OCI-LY1 (cell line): ENCODE measurements around the gene ANP32A.

Experiments used
- H2AFZ ChIP-seq: fragments of 200-600 bp; sonication (generic), shearing (Covaris generic); 2 replicates; pipeline ENCODE4 v1.6.0; 2014; ENCODE audit warnings: antibody characterized with exemption, mild to moderate bottlenecking, low read length
- H3F3A ChIP-seq: fragments of 200-600 bp; sonication (generic), shearing (Covaris generic); 2 replicates; pipeline ENCODE4 v1.6.0; 2014; ENCODE audit warnings: mild to moderate bottlenecking, antibody characterized with exemption, low read length, moderate library complexity; ENCODE audit not compliant: insufficient read depth
- H3K27ac ChIP-seq: fragments of 200-600 bp; sonication (generic); 2 replicates; pipeline ENCODE4 v1.5.1; 2014; ENCODE audit warnings: low read length, mixed run types, mild to moderate bottlenecking, low read depth; ENCODE audit not compliant: poor library complexity, severe bottlenecking
- H3K27me3 ChIP-seq: fragments of 200-600 bp; sonication (generic); 2 replicates; pipeline ENCODE4 v1.6.0; 2014; ENCODE audit warnings: antibody characterized with exemption, mild to moderate bottlenecking, low read length, moderate library complexity; ENCODE audit not compliant: insufficient read depth
- H3K36me3 ChIP-seq: fragments of 200-600 bp; sonication (generic); 2 replicates; pipeline ENCODE4 v1.6.1; 2014; ENCODE audit warnings: mild to moderate bottlenecking, antibody characterized with exemption, low read length, moderate library complexity, mixed read lengths; ENCODE audit not compliant: insufficient read depth
- H3K4me1 ChIP-seq: fragments of 200-600 bp; sonication (generic); 2 replicates; pipeline ENCODE4 v1.5.1; 2014; ENCODE audit warnings: mild to moderate bottlenecking, low read length, moderate library complexity; ENCODE audit not compliant: insufficient read depth, severe bottlenecking
- H3K4me2 ChIP-seq: fragments of 200-600 bp; sonication (generic), shearing (Covaris generic); 2 replicates; pipeline ENCODE4 v1.6.1; 2014; ENCODE audit warnings: low read length
- H3K4me3 ChIP-seq: fragments of 200-600 bp; sonication (generic); 2 replicates; pipeline ENCODE4 v1.5.1; 2014; ENCODE audit warnings: low read length, low read depth, mild to moderate bottlenecking, mixed read lengths; ENCODE audit not compliant: poor library complexity, severe bottlenecking
- H3K79me2 ChIP-seq: fragments of 200-600 bp; shearing (Covaris generic); 2 replicates; pipeline ENCODE4 v1.6.1; 2016; ENCODE audit warnings: mixed run types, low read length, mixed read lengths; ENCODE audit not compliant: insufficient read depth
- H3K9ac ChIP-seq: fragments of 200-600 bp; sonication (generic), shearing (Covaris generic); 2 replicates; pipeline ENCODE4 v1.6.1; 2014; ENCODE audit warnings: mild to moderate bottlenecking, low read length, mixed read lengths
- H3K9me2 ChIP-seq: fragments of 200-600 bp; sonication (generic), shearing (Covaris generic); 2 replicates; pipeline ENCODE4 v1.6.1; 2014; ENCODE audit warnings: low read depth, mild to moderate bottlenecking, low read length, mixed read lengths
- H3K9me3 ChIP-seq: fragments of 200-600 bp; shearing (Covaris generic); 2 replicates; pipeline ENCODE4 v1.6.1; 2014; ENCODE audit warnings: low read length, mixed read lengths
- H4K20me1 ChIP-seq: fragments of 200-600 bp; sonication (generic), shearing (Covaris generic); 2 replicates; pipeline ENCODE4 v1.6.0; 2016; ENCODE audit warnings: mild to moderate bottlenecking, low read length; ENCODE audit not compliant: insufficient read depth
- CTCF ChIP-seq: fragments of 200-600 bp; sonication (generic), shearing (Covaris generic); IDR thresholded peaks from 2 replicates; pipeline ENCODE4 v1.5.1; 2017; ENCODE audit warnings: mild to moderate bottlenecking, antibody characterized with exemption, low read length, moderate library complexity, mixed read lengths
- EZH2 ChIP-seq: fragments of 200-600 bp; sonication (generic), shearing (Covaris generic); IDR thresholded peaks from 2 replicates; pipeline ENCODE4 v1.8.0; 2017; ENCODE audit warnings: borderline replicate concordance, mixed run types, mild to moderate bottlenecking, antibody characterized with exemption, low read length, moderate library complexity, mixed read lengths

The ANP32A gene

GRCh38 chr15:68812069-68812468 is 8.6 kb downstream of the ANP32A start:
- Histone ChIP-seq H3K4me2 (no peak overlapping the region), H3K9me2 (no peaks in the 10 kb centered on the region), H2AFZ (no peak overlapping the region), H3K9me3 (no peaks in the 10 kb centered on the region), H3K36me3 (peaks cover 69% of the 10 kb centered on the region; the same call in 1 of the 2 replicates), H3K4me3 (no peak overlapping the region), H3K4me1 (peaks cover 71% of the 10 kb centered on the region), H3F3A (no peaks in the 10 kb centered on the region), H3K27me3 (no peaks in the 10 kb centered on the region), H3K27ac (no peak overlapping the region), H3K9ac (no peak overlapping the region), H3K79me2 (peaks cover 100% of the 10 kb centered on the region), H4K20me1 (no peaks in the 10 kb centered on the region)
- TF ChIP-seq EZH2 (no peak), CTCF (no peak)

- H3K27me3 ChIP-seq = no peaks in the 10 kb centered on the region
- peaks cover 68% of the 10 kb centered on the region for H3K4me1 ChIP-seq
- peaks cover 100% of the 10 kb centered on the region for H3K79me2 ChIP-seq
- H3K27ac ChIP-seq = no peak overlapping the region
- H3K9ac ChIP-seq = no peak overlapping the region
- H3K4me3 ChIP-seq = no peak overlapping the region
- no peaks in the 10 kb centered on the region for H4K20me1 ChIP-seq
- H2AFZ ChIP-seq = no peak overlapping the region
- H3K36me3 ChIP-seq = peaks cover 75% of the 10 kb centered on the region; the same call in 1 of the 2 replicates
- no peaks in the 10 kb centered on the region for H3K9me2 ChIP-seq
- no peaks in the 10 kb centered on the region for H3K9me3 ChIP-seq
- H3F3A ChIP-seq = no peaks in the 10 kb centered on the region
- TF ChIP-seq CTCF (no peak), EZH2 (no peak)
- H3K4me2 ChIP-seq = no peak overlapping the region; the same call in 1 of the 2 replicates
Observed at GRCh38 chr15:68809517-68809916, 11.2 kb downstream of the ANP32A start.

GRCh38 chr15:68808770-68809169 is 11.9 kb downstream of the ANP32A start:
- H3K27ac ChIP-seq = no peak overlapping the region
- peaks cover 80% of the 10 kb centered on the region; the same call in 1 of the 2 replicates for H3K36me3 ChIP-seq
- H3F3A ChIP-seq = no peaks in the 10 kb centered on the region
- H3K27me3 ChIP-seq = no peaks in the 10 kb centered on the region
- no peaks in the 10 kb centered on the region for H3K9me3 ChIP-seq
- no peak overlapping the region for H3K4me2 ChIP-seq
- H4K20me1 ChIP-seq = no peaks in the 10 kb centered on the region
- H3K79me2 ChIP-seq = peaks cover 100% of the 10 kb centered on the region
- H2AFZ ChIP-seq = no peak overlapping the region
- H3K9ac ChIP-seq = no peak overlapping the region
- no peaks in the 10 kb centered on the region for H3K9me2 ChIP-seq
- H3K4me3 ChIP-seq = no peak overlapping the region
- H3K4me1 ChIP-seq = peaks cover 67% of the 10 kb centered on the region
- TF ChIP-seq EZH2 (no peak), CTCF (no peak)
